IMR-90 (cell line): ENCODE measurements around the gene CRYZL1. TPM values are rescaled to one million over a fixed set of nuclear protein-coding genes. Genes with fewer than 3 reads are reported as not detected.

ENCODE experiments used
- ATAC-seq: fragments of 200-7000 bp; cut with Tn5 transposase; 2 replicates; pipeline ENCODE4 v1.9.1; 2020; ENCODE audit warnings: low read depth, mild to moderate bottlenecking, moderate library complexity
- BruUV-seq: library from RNA; stranded (reverse); fragments of 400-500 nt; replicated peaks from 2 replicates; lab custom pipeline; 2021; lab: Mats Ljungman, UMichigan
- CTCF ChIA-PET: fragments of 300-600 bp; formaldehyde crosslinking; extraction: SDS; loops from one replicate; lab custom pipeline; 2021; ENCODE audit warnings: antibody characterized with exemption; lab: Yijun Ruan, JAX
- POLR2A ChIA-PET: fragments of 300-600 bp; sonication (Branson Sonifier 250); formaldehyde crosslinking; loops from one replicate; lab custom pipeline; 2022; ENCODE audit warnings: antibody characterized with exemption; ENCODE audit not compliant: unreplicated experiment; lab: Charles Lee
- DNase-seq: peaks from one replicate; pipeline ENCODE4 v3.0.0; 2013
- H2AFZ ChIP-seq: replicated peaks from 2 replicates; pipeline ENCODE3; 2013; ENCODE audit warnings: low read length, mild to moderate bottlenecking; ENCODE audit not compliant: poor library complexity
- H2AK5ac ChIP-seq: 2 replicates; pipeline ENCODE4 v1.6.1; 2013; ENCODE audit warnings: low read depth, low read length, inconsistent platforms
- H2AK9ac ChIP-seq: replicated peaks from 2 replicates; pipeline ENCODE3; 2013; ENCODE audit warnings: mild to moderate bottlenecking, low read depth, low read length, moderate library complexity; ENCODE audit not compliant: poor library complexity
- H2BK120ac ChIP-seq: 2 replicates; pipeline ENCODE4 v1.6.1; 2013; ENCODE audit warnings: low read depth, low read length, inconsistent platforms
- H2BK15ac ChIP-seq: 3 replicates; pipeline ENCODE4 v1.6.1; 2013; ENCODE audit warnings: low read depth, low read length, inconsistent platforms
- H2BK20ac ChIP-seq: 2 replicates; pipeline ENCODE4 v1.6.1; 2013; ENCODE audit warnings: low read depth, mild to moderate bottlenecking, inconsistent platforms, low read length, moderate library complexity
- H2BK5ac ChIP-seq: 2 replicates; pipeline ENCODE4 v1.6.1; 2013; ENCODE audit warnings: mild to moderate bottlenecking, low read depth, low read length, inconsistent platforms; ENCODE audit not compliant: poor library complexity, severe bottlenecking
- H3K14ac ChIP-seq: replicated peaks from 2 replicates; pipeline ENCODE4 v1.6.1; 2013; ENCODE audit warnings: low read depth, low read length, inconsistent platforms
- H3K18ac ChIP-seq: 2 replicates; pipeline ENCODE4 v1.6.1; 2013; ENCODE audit warnings: low read depth, low read length, control low read depth
- H3K23ac ChIP-seq: 2 replicates; pipeline ENCODE4 v1.6.1; 2013; ENCODE audit warnings: low read depth, low read length, inconsistent platforms
- H3K27ac ChIP-seq: 2 replicates; pipeline ENCODE4 v1.5.1; 2013; ENCODE audit warnings: mild to moderate bottlenecking, control low read depth, low read length; ENCODE audit not compliant: insufficient read depth
- H3K27me3 ChIP-seq: 2 replicates; pipeline ENCODE4 v1.6.1; 2013; ENCODE audit warnings: low read length; ENCODE audit not compliant: control insufficient read depth, insufficient read depth
- H3K36me3 ChIP-seq: 2 replicates; pipeline ENCODE4 v1.6.1; 2013; ENCODE audit warnings: low read length, mixed read lengths; ENCODE audit not compliant: control insufficient read depth, insufficient read depth
- H3K4ac ChIP-seq: 2 replicates; pipeline ENCODE4 v1.6.1; 2013; ENCODE audit warnings: low read depth, low read length, inconsistent platforms
- H3K4me1 ChIP-seq: 2 replicates; pipeline ENCODE4 v1.6.1; 2013; ENCODE audit warnings: low read length, mixed read lengths; ENCODE audit not compliant: control insufficient read depth, insufficient read depth
- H3K4me2 ChIP-seq: 2 replicates; pipeline ENCODE4 v1.6.1; 2013; ENCODE audit warnings: low read depth, mild to moderate bottlenecking, control low read depth, low read length, moderate library complexity
- H3K4me3 ChIP-seq: 2 replicates; pipeline ENCODE4 v1.5.1; 2013; ENCODE audit warnings: low read depth, mild to moderate bottlenecking, control low read depth, low read length, moderate library complexity; ENCODE audit not compliant: insufficient read depth
- H3K56ac ChIP-seq: 2 replicates; pipeline ENCODE4 v1.6.1; 2013; ENCODE audit warnings: low read length, inconsistent platforms; ENCODE audit not compliant: insufficient read depth; ENCODE audit errors: extremely low read depth
- H3K79me1 ChIP-seq, 2 experiments: 2 replicates each; pipeline ENCODE4 v1.6.1; 2013; ENCODE audit warnings: low read length in 2 of 2, inconsistent platforms in 1 of 2, low read depth in 1 of 2
- H3K9ac ChIP-seq: 2 replicates; pipeline ENCODE4 v1.6.1; 2013; ENCODE audit warnings: low read depth, low read length, control low read depth
- H3K9me1 ChIP-seq: 2 replicates; pipeline ENCODE4 v1.6.1; 2013; ENCODE audit warnings: low read length, inconsistent platforms; ENCODE audit not compliant: insufficient read depth
- H3K9me3 ChIP-seq: 2 replicates; pipeline ENCODE4 v1.6.1; 2013; ENCODE audit warnings: low read length; ENCODE audit not compliant: control insufficient read depth, insufficient read depth
- H4K20me1 ChIP-seq: 2 replicates; pipeline ENCODE4 v1.6.1; 2013; ENCODE audit warnings: low read length, inconsistent platforms; ENCODE audit not compliant: insufficient read depth
- H4K5ac ChIP-seq: 2 replicates; pipeline ENCODE4 v1.6.1; 2013; ENCODE audit warnings: mild to moderate bottlenecking, low read depth, low read length, control low read depth
- H4K8ac ChIP-seq, 2 experiments: 2 replicates each; pipeline ENCODE4 v1.6.1; 2013; ENCODE audit warnings: low read depth in 2 of 2, low read length in 2 of 2, control low read depth in 1 of 2, inconsistent platforms in 1 of 2
- H4K91ac ChIP-seq: 2 replicates; pipeline ENCODE4 v1.6.1; 2013; ENCODE audit warnings: low read depth, low read length, inconsistent platforms; ENCODE audit not compliant: insufficient read depth
- BHLHE40 ChIP-seq: fragments of 150-350 bp; IDR thresholded peaks from 2 replicates; pipeline ENCODE4 v1.6.1; 2016; ENCODE audit warnings: mild to moderate bottlenecking, low read depth, low read length
- CTCF ChIP-seq: conservative IDR thresholded peaks from 2 replicates; pipeline ENCODE4 v1.5.1; 2012; ENCODE audit warnings: mild to moderate bottlenecking, low read depth, low read length, improper control_type of control experiment
- MAFK ChIP-seq: IDR thresholded peaks from 2 replicates; pipeline ENCODE4 v1.6.1; 2012; ENCODE audit warnings: low read depth, low read length, improper control_type of control experiment
- MAZ ChIP-seq: IDR thresholded peaks from 2 replicates; pipeline ENCODE4 v1.6.1; 2012; ENCODE audit warnings: low read depth, mild to moderate bottlenecking, low read length, improper control_type of control experiment, moderate library complexity, borderline replicate concordance
- MXI1 ChIP-seq: IDR thresholded peaks from 2 replicates; pipeline ENCODE4 v1.6.1; 2012; ENCODE audit warnings: low read depth, mild to moderate bottlenecking, low read length, moderate library complexity, borderline replicate concordance
- NFE2L2 ChIP-seq: fragments of 150-350 bp; IDR thresholded peaks from 2 replicates; pipeline ENCODE4 v1.6.1; 2016; ENCODE audit warnings: low read depth, mild to moderate bottlenecking, low read length
- RAD21 ChIP-seq: IDR thresholded peaks from 2 replicates; pipeline ENCODE4 v1.6.1; 2012; ENCODE audit warnings: low read length, improper control_type of control experiment
- RFX5 ChIP-seq: IDR thresholded peaks from 2 replicates; pipeline ENCODE4 v1.8.0; 2012; ENCODE audit warnings: low read depth, mild to moderate bottlenecking, low read length, moderate library complexity
- USF2 ChIP-seq: fragments of 150-350 bp; IDR thresholded peaks from 2 replicates; pipeline ENCODE4 v1.6.1; 2017; ENCODE audit warnings: mild to moderate bottlenecking, antibody characterized with exemption, low read length, low read depth
- WGBS, 2 experiments: methylation state at CpG; one replicate each; pipeline versions ENCODE4 v1.1.5 to v1.1.7; 2013; ENCODE audit warnings: missing lambda C conversion rate in 2 of 2; ENCODE audit not compliant: insufficient read length in 1 of 2; ENCODE audit errors: extremely low coverage in 2 of 2; 5-methylcytosine and 5-hydroxymethylcytosine counted together
- dilution Hi-C: fragments of 300-500 bp; cut with HindIII; formaldehyde crosslinking; loops from one replicate; pipeline ENCODE4 v1.14.3; 2018; ENCODE audit warnings: low sequenced_read_pairs; ENCODE audit not compliant: unreplicated experiment
- in situ Hi-C: fragments of 300-500 bp; cut with MboI; formaldehyde crosslinking; loops from 3 replicates; pipeline ENCODE4 v1.14.3; 2019; ENCODE audit warnings: low sequenced_read_pairs, inconsistent platforms, mixed read lengths
- intact Hi-C: fragments of 100-400 bp; cut with micrococcal nuclease; formaldehyde crosslinking; loops from 2 replicates; pipeline ENCODE4 v1.10.0; 2022
- polyA plus RNA-seq, 3 experiments: library from polyadenylated mRNA; depleted of rRNA; stranded (reverse); fragments of >200 nt; gene quantifications; 2 replicates each; pipeline ENCODE4 v1.2.3, GENCODE V29; 2012; ENCODE audit warnings: low replicate concordance in 1 of 3
- total RNA-seq: library from RNA; depleted of rRNA; stranded (reverse); fragments of >200 nt; gene quantifications from 2 replicates; pipeline ENCODE4 v1.2.3, GENCODE V29; 2012

The CRYZL1 gene
- total and polyA plus RNA-seq, 2 of the 4 experiments (the other 2 are of a cell fraction) = 19.9 to 28.5 TPM

GRCh38 chr21:33561373-33561772 is 80.2 kb downstream of the CRYZL1 start:
- TF ChIP-seq MAZ (no peak), CTCF (no peak), USF2 (no peak), RAD21 (no peak), NFE2L2 (no peak), RFX5 (no peak), BHLHE40 (no peak), MAFK (no peak), MXI1 (no peak)
- ATAC-seq (no peak), DNase-seq (no peak)
- H3K23ac ChIP-seq = no peak overlapping the region
- POLR2A ChIA-PET = no interaction called here
- H3K18ac ChIP-seq = no peak overlapping the region
- BruUV-seq = no TSS peak
- H3K4me1 ChIP-seq = peaks cover 2% of the 10 kb centered on the region; the same call in 1 of the 2 replicates
- H4K20me1 ChIP-seq = peaks cover 63% of the 10 kb centered on the region
- peaks cover 18 to 58% of the 10 kb centered on the region in 2 experiments for H3K79me1 ChIP-seq
- H3K4me2 ChIP-seq = no peak overlapping the region
- in situ Hi-C loops (no loop called here), dilution Hi-C loops (no loop called here), intact Hi-C loops (no loop called here)
- no peak overlapping the region for H2AK5ac ChIP-seq
- H3K4ac ChIP-seq = no peak overlapping the region
- H3K9ac ChIP-seq = no peak overlapping the region
- no peak overlapping the region for H3K14ac ChIP-seq
- no peak overlapping the region for H4K8ac ChIP-seq
- no peak overlapping the region for H2AK9ac ChIP-seq
- no peaks in the 10 kb centered on the region for H3K9me3 ChIP-seq
- CTCF ChIA-PET = no interaction called here
- no peak overlapping the region for H2BK120ac ChIP-seq
- no peak overlapping the region for H4K5ac ChIP-seq
- H3K36me3 ChIP-seq = peaks cover 39% of the 10 kb centered on the region
- H2BK5ac ChIP-seq = no peak overlapping the region
- no peak overlapping the region for H2BK20ac ChIP-seq
- H4K91ac ChIP-seq = no peak overlapping the region
- no peak overlapping the region for H2AFZ ChIP-seq
- no peaks in the 10 kb centered on the region for H3K27me3 ChIP-seq
- no CpG with 5 or more reads among the region's 2 CpGs for WGBS, 2 experiments
- no peak overlapping the region for H3K56ac ChIP-seq
- 0 out of 2 replicates have a peak, but pooled peaks cover 4% of the 10 kb centered on the region for H3K9me1 ChIP-seq
- H3K4me3 ChIP-seq = no peak overlapping the region
- no peak overlapping the region for H2BK15ac ChIP-seq
- H3K27ac ChIP-seq = no peak overlapping the region
